Hematopoietic multipotent progenitor cell (in vitro differentiated cells): ENCODE measurements around the gene CDKN2A. TPM values are rescaled to one million over a fixed set of nuclear protein-coding genes. Genes with fewer than 3 reads are reported as not detected.
"Not testable (repeated sequence)": the region's sequence is repeated elsewhere in the genome, so short reads cannot be mapped to it uniquely, and the experiment has no call there.

Source experiments
- DNase-seq, 3 donors: peaks; one replicate each; pipeline ENCODE4 v3.0.0-alpha.2; 2011 to 2015; ENCODE audit warnings: low read depth in 2 of 3, low spot score in 2 of 3
- total RNA-seq: library from RNA; depleted of rRNA; stranded (reverse); fragments of >200 nt; gene quantifications from one replicate; pipeline ENCODE4 v1.2.3, GENCODE V29; 2012

Gene CDKN2A
- total RNA-seq, 1 donor: 0.27 TPM

DNA sequence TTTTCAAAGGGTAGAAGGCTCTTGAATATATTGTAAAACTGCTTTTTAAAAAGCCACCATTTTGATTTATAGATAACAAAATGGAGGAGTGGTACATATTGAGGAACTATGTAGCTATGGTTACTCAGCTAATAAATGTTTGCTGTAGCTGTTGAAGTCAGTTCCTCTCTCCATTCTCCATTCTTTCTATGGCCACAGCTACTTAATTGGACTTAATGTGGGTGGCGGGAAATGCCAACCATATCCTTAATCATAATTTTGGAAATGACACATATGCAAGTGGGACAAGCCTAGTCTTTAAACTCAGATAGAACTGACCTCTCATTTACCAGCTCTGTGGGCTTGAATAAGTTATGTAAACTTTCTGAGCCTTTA is 10.6 kb downstream of the CDKN2A start:
- DNase-seq: no peak

- DNase-seq: no peak
Measured at GRCh38 chr9:21982861-21983560, 11.2 kb downstream of the CDKN2A start.

- DNase-seq: no peak
Measured at GRCh38 chr9:21982391-21982790, 11.8 kb downstream of the CDKN2A start.

GRCh38 chr9:21976334-21976875 is 17.8 kb downstream of the CDKN2A start:
- no peak for DNase-seq

- DNase-seq: peak in 1 of 3 donors; percentile 42
Measured at GRCh38 chr9:21974722-21975409, 19.3 kb downstream of the CDKN2A start.

GRCh38 chr9:21974343-21974721 is 19.9 kb downstream of the CDKN2A start:
- DNase-seq: no peak

DNA sequence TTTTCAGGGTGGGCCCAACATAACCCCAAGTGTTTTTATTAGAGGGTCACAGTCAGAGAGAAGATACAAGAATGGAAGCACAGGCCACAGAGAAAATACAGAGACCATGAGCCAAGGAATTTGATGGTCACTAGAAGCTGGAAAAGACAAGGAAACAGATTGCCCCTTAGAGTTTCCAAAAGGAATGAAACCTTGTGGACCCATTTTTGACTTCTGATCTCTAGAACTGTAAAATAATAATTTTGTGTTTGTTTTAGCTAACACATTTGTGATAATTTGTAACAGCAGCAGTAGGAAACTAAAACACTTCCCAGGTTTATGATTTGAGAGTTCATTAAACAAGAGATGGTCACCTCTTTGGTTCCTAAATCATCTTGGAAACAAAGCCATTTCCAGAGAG is 21.8 kb downstream of the CDKN2A start:
- DNase-seq: no peak

- DNase-seq: no peak
Measured at GRCh38 chr9:21970800-21971640, 23.2 kb downstream of the CDKN2A start.

GRCh38 chr9:21969951-21970799 is 24.0 kb downstream of the CDKN2A start:
- no peak for DNase-seq

DNA sequence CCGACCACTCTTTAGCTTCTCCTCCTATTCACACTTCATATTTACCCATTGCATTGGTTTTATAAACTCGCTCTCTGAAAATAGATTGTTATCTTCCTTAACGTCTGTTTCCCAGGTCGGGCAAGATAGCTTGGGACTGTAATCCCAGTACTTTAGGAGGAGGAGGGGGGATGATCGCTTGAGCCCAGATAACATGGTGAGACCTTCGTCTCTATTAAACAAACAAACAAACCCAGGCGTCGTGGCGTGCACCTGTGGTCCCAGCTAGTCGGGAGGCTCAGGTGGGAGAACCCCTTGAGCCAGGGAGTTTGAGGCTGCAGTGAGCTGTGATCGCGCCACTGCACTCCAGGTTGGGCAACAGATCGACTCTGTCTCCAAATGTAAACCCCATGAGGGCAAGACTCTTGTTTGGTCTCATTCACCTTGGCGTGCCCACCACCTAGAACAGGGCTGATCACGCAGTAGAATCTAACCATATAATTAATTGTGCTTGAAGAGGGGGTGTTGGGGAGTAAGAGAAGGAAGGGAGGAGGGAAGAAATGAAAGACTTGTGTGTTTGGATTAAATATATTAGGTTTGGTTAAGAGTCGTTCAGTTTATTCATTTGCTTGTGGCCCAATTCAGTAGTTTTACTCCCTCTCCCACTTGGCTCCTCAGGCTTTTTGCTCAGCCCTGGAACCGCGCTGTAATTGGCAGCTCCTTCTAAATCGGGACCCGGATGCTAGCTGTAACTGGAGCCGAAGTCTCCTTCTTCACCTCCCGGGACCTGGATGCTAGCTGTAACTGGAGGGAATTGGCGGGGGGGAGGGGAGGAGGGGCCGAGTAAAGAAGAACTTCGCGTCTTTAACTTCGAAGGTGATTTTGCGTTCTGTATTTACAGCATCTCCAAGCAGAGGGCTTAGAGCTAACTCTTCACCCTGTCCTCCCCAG is 24.9 kb downstream of the CDKN2A start:
- no peak for DNase-seq

- no peak for DNase-seq
Measured at GRCh38 chr9:21968331-21969010, 25.7 kb downstream of the CDKN2A start.

- DNase-seq: peak in 1 of 3 donors; percentile 44
Measured at GRCh38 chr9:21967702-21968101, 26.5 kb downstream of the CDKN2A start.

DNA sequence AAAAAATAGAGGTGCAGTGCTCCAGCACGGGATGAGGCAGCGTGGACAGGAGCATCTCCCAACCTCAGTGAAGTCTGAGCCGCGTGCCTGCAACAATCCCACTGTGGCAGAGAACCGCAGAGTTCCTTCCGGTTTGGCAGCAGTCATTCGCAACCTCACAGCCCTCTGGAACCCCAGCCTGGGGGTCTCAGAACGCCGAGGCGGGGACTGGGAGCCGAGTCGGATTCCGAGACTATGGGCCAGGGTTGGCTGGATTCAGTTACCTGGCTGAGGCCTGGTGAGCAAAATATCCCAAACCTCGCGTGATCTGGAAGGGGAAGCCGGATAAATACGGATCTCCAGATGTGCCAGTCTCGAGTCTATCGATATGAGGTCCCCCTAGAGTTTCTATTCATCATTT is 27.0 kb downstream of the CDKN2A start:
- DNase-seq: no peak

- DNase-seq: no peak
Measured at GRCh38 chr9:21966140-21966851, 27.9 kb downstream of the CDKN2A start.

GRCh38 chr9:21965401-21965951 is 28.7 kb downstream of the CDKN2A start:
- DNase-seq: peak in 2 of 3 donors; percentile 55 to 72

DNA sequence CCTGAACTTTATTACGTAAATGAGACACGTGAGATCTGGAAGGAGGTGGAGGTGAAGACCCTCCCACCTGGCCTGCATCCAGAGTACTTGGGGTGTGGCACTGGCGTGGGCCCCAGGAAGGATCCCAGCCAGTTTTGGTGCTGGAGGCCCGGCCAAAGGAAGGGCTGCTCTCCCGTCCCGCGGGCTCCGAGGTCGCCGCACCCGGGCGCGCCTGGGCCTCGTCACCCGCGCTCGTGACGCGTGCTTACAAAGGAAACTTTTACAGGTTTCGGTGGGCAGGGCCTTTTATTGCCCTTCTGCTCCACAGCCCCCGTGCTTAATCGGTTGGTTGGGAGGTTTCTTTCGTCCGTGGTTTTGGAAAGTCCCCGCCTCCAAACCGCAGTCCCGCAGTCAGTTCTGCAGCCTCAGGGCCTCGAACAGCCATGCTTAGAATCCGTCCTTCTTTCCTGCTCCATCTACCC is 29.2 kb downstream of the CDKN2A start:
- peak in 2 of 3 donors; percentile 69 to 77 for DNase-seq

DNA sequence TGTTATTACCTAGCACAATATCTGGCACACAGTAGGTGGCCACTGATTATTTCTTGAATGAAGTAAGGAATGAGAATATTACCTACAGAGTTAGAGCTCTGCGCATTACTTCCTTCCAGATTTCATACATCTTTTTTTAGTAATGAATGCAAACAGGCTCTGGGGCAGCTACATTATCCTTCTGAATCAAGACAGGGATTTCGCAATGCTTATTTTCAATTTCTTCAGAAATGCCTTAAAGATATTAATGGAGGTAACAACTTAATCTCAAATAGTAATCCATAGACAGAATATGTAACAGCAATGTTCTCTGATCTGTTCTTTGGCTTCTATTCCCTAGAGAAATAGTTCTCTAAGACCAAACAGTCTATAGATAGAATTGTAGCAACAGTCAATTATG is 32.6 kb downstream of the CDKN2A start:
- DNase-seq: no peak

- not testable (repeated sequence) for DNase-seq
Measured at GRCh38 chr9:21959268-21959667, 34.9 kb downstream of the CDKN2A start.
